Measurements from ENCODE around the gene PLEKHM2. TPM values are rescaled to one million over a fixed set of nuclear protein-coding genes. Genes with fewer than 3 reads are reported as not detected.
A peak's percentile ranks its signal among the peaks of the same experiment; 100 is the strongest.

Gene PLEKHM2
- total RNA-seq: 123 and 132 TPM in 2 replicates

- Histone ChIP-seq H3K4me1 (ENCODE audit: insufficient read depth, low read length) (peaks cover 40% of the 10 kb centered on the region), H3K27me3 (ENCODE audit: insufficient read depth, low read length) (no peaks in the 10 kb centered on the region), H3K27ac (ENCODE audit: low read depth, low read length) (peak within 1 kb of the TSS; percentile 92), H3K9me3 (ENCODE audit: low read depth, low read length) (no peaks in the 10 kb centered on the region), H3K36me3 (ENCODE audit: insufficient read depth, low read length) (peaks cover 4% of the 10 kb centered on the region), H4K20me1 (ENCODE audit: insufficient read depth, low read length) (peaks cover 24% of the 10 kb centered on the region), H3K4me2 (ENCODE audit: insufficient read depth, low read length) (peak within 1 kb of the TSS; percentile 95), H2AFZ (ENCODE audit: low read length) (peak within 1 kb of the TSS; percentile 56), H3K4me3 (ENCODE audit: insufficient read depth, low read length) (peak within 1 kb of the TSS; percentile 87), H3K79me2 (ENCODE audit: insufficient read depth, low read length) (peaks cover 53% of the 10 kb centered on the region)
- DNase-seq (ENCODE audit: insufficient read length, low spot score, missing footprints): peak; percentile 95
- no peak for TF ChIP-seq CTCF (IDR thresholded peaks at IDR 0.05; ENCODE audit: extremely low read depth, low read depth, low read length)
Measured at GRCh38 chr1:15684042-15684461, at the start of gene PLEKHM2. PLEKHM2 (plus strand) TSS chr1:15684320; CDS start chr1:15684559, 239 bp downstream.

GRCh38 chr1:15636436-15636835 is 47.7 kb upstream of the PLEKHM2 start:
- Histone ChIP-seq H3K27ac (ENCODE audit: low read depth, low read length) (no peak overlapping the region), H3K4me1 (ENCODE audit: insufficient read depth, low read length) (no peaks in the 10 kb centered on the region), H3K9me3 (ENCODE audit: low read depth, low read length) (no peaks in the 10 kb centered on the region), H3K36me3 (ENCODE audit: insufficient read depth, low read length) (peaks cover 50% of the 10 kb centered on the region), H3K4me2 (ENCODE audit: insufficient read depth, low read length) (no peak overlapping the region), H2AFZ (ENCODE audit: low read length) (no peak overlapping the region), H3K4me3 (ENCODE audit: insufficient read depth, low read length) (no peak overlapping the region), H3K79me2 (ENCODE audit: insufficient read depth, low read length) (peaks cover 4% of the 10 kb centered on the region), H3K27me3 (ENCODE audit: insufficient read depth, low read length) (no peaks in the 10 kb centered on the region), H4K20me1 (ENCODE audit: insufficient read depth, low read length) (no peaks in the 10 kb centered on the region)
- DNase-seq (ENCODE audit: insufficient read length, low spot score, missing footprints): no peak
- no peak for TF ChIP-seq CTCF (IDR thresholded peaks at IDR 0.05; ENCODE audit: extremely low read depth, low read depth, low read length)

GRCh38 chr1:15637826-15638225 is 46.3 kb upstream of the PLEKHM2 start:
- no peak for DNase-seq (ENCODE audit: insufficient read length, low spot score, missing footprints)
- H3K4me2 ChIP-seq (ENCODE audit: insufficient read depth, low read length): no peak overlapping the region
- no peak for TF ChIP-seq CTCF (IDR thresholded peaks at IDR 0.05; ENCODE audit: extremely low read depth, low read depth, low read length)
- H4K20me1 ChIP-seq (ENCODE audit: insufficient read depth, low read length): no peaks in the 10 kb centered on the region
- no peak overlapping the region for H2AFZ ChIP-seq (ENCODE audit: low read length)
- peaks cover 50% of the 10 kb centered on the region for H3K36me3 ChIP-seq (ENCODE audit: insufficient read depth, low read length)
- no peaks in the 10 kb centered on the region for H3K9me3 ChIP-seq (ENCODE audit: low read depth, low read length)
- no peaks in the 10 kb centered on the region for H3K4me1 ChIP-seq (ENCODE audit: insufficient read depth, low read length)
- peaks cover 4% of the 10 kb centered on the region for H3K79me2 ChIP-seq (ENCODE audit: insufficient read depth, low read length)
- H3K4me3 ChIP-seq (ENCODE audit: insufficient read depth, low read length): no peak overlapping the region
- no peak overlapping the region for H3K27ac ChIP-seq (ENCODE audit: low read depth, low read length)
- H3K27me3 ChIP-seq (ENCODE audit: insufficient read depth, low read length): no peaks in the 10 kb centered on the region

- DNase-seq (ENCODE audit: insufficient read length, low spot score, missing footprints): no peak
- H3K36me3 ChIP-seq (ENCODE audit: insufficient read depth, low read length): peaks cover 51% of the 10 kb centered on the region
- H2AFZ ChIP-seq (ENCODE audit: low read length): no peak overlapping the region
- no peaks in the 10 kb centered on the region for H3K9me3 ChIP-seq (ENCODE audit: low read depth, low read length)
- no peak for TF ChIP-seq CTCF (IDR thresholded peaks at IDR 0.05; ENCODE audit: extremely low read depth, low read depth, low read length)
- no peaks in the 10 kb centered on the region for H3K4me1 ChIP-seq (ENCODE audit: insufficient read depth, low read length)
- H3K4me3 ChIP-seq (ENCODE audit: insufficient read depth, low read length): no peak overlapping the region
- H4K20me1 ChIP-seq (ENCODE audit: insufficient read depth, low read length): no peaks in the 10 kb centered on the region
- H3K4me2 ChIP-seq (ENCODE audit: insufficient read depth, low read length): no peak overlapping the region
- H3K27ac ChIP-seq (ENCODE audit: low read depth, low read length): no peak overlapping the region
- H3K79me2 ChIP-seq (ENCODE audit: insufficient read depth, low read length): peaks cover 7% of the 10 kb centered on the region
- H3K27me3 ChIP-seq (ENCODE audit: insufficient read depth, low read length): no peaks in the 10 kb centered on the region
Measured at GRCh38 chr1:15639262-15639661, 44.9 kb upstream of the PLEKHM2 start.

Measured in osteoblast (primary cell).